Activated T-cell treated with anti-CD3 and anti-CD28 coated beads for 1 hour (primary cell): ENCODE results near the gene ATP6V1G3.
"Not testable (repeated sequence)": the region's sequence is repeated elsewhere in the genome, so short reads cannot be mapped to it uniquely, and the experiment has no call there.

ENCODE experiments used
- DNase-seq: peaks from one replicate; pipeline ENCODE4 v3.0.0-alpha.2; 2020; ENCODE audit warnings: low read depth

ATP6V1G3 gene

DNA sequence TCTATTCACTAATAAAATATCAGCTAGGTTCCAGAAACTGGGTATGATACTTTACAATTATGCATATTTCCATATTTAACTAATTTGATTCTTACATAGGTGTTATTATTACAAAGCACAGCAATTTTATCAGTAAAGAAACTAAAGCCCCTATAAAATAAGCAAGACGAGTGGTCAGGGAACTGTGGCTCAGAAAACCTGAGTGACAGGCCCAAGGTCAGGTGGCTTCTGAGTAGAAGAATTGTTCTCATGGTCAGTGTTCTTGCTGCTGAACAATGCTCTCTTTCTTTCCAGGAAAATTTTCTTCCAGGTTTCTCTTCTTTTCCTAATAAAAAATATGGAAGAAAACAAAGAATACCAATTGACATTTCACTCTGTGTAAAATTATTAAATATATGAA is 2.2 kb upstream of the ATP6V1G3 start:
- no peak for DNase-seq

DNA sequence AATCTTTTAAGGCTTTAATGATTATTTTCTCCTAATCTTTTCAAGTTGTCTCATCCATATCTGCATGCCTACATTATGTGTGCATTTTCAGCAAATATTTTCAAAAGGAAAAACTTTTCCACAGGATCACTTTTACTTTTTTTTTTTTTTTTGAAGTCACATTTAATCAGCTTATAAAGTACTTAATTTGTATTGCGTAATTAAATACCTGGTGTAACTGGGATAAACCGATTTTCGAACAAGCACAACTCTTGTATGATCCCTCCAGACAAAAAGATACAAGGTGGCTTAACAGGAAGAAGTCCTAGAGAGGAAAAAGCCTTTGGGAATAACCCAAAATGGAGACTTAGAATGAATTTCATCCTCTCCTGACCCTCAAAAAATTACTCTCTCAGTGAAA is 1.3 kb upstream of the ATP6V1G3 start:
- DNase-seq, result no peak

DNA sequence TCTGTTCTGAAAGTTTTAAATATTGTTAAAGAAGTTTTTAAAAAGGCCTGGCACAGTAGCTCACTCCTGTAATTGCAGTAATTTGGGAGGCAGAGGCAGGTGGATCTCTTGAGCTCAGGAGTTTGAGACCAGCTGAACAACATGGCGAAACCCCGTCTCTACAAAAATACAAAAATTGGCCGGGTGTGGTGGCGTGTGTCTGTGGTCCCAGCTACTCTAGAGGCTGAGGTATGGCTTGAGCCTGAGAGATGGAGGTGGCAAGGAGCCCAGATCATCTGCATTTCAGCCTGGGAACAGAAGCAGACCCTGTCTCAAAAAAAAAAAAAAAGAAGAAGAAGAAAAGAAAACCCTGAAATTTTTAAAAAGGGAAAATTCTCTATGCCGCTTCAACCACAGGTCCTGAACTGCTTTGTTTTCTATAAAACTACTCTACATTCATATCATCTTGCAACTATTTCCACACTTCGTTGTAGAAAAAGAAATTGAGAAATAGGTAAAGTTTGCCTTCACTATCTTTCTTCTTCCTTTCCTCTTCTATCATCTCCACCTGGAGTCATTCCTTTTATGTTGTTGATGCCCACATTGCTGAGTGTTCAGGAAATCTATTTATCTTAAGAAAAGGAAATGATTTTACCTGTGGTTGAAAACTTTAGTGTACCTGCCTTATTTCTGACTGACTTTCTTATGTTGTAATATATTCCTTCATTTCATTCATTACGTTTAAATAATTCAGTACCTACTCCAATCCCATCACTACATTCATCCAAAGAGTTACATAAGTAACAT is 1.7 kb downstream of the ATP6V1G3 start:
- no peak for DNase-seq

DNA sequence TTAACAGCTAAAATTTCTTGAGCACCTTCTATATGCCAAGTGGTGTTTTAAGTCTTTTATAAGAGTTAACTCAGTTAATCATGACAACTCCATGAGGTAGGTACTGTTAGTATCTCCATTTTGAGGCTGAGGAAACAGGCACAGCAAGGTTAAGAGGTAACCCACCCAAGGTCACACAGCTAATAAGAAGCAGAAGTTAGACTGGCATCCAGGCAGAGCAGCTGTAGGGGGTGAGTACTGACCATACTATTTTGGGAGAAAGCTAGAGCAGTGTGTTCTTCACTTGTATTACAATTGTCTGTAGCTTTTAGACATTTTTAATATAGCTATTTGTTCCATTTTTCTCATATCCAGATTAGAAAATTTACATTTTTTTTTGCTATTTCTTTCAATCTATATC is 4.8 kb downstream of the ATP6V1G3 start:
- no peak for DNase-seq

DNA sequence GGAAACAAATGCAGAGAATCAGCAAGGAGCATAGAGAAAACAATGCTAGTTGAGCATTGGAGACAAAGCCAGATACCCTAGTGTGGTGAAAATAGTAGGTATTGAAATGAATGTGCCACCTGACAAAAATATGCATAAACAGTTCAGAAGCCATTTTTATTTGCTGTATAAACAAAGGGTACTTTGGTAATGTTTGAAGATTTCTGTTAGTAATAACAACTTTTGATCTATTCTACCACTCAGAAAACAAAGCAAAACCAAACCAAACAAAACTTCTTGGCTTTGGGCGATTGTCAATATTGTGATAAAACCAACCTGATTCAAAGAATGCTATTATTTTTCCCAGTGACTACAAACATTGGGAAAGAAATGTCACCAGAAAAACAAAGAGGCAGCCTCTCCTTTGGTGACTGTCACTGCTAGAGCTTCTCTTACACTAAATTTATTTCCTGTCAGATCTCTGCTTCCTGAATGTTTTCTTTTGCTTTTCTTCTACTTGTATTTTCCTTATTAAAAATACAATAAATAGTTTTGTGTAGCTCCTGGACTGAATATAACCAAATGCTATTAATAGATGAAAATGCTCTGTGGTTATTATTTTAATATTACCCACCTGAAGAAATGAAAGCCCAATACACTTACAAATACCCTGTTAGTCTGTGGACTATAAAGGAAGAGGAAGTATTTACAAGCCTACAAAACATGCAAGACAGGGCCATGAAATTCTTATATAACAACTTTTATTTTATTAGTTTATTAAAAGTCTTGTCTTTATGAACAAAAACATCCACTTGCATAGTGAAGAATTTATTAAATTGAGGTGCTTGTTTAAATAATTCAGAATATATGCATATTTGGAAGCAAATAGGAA is 5.7 kb downstream of the ATP6V1G3 start:
- no peak for DNase-seq

DNA sequence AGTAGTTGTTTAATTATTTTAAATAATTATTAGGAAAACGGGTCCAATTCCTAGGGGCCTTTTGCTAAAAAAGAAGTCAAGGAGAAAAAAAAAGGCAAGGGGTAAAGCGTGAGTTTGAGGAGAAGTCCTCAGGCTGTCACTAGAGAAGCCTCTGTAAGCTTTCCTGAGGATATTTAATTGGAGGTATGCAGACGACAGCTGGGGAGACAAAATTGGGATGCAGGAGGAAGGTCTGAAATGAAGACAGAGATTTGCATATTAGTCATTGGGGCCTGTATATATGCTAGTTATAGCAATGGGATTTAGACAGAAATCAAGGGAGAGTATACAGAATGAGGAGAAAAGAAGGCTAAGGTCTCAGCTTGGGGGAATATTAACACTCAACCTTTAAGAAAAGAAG is 8.6 kb downstream of the ATP6V1G3 start:
- no peak for DNase-seq

DNA sequence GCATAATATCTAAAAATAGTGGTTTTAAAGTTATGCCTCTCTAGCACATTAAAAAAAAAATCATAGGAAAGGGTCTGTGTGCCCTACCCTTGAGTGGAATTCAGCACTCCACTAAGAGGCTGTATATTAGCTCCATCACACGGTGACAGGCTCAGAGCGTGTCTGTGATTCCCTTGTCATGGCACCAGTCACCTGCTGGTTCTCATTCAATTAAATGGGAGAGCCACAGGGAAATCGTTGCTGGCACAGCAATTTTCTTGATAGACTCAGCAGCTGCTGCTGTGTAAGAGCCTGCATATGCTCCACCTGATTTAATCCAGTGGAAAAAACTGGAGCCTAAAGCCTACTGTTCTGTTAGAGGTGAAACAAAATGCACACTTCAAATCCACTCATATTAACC is 9.5 kb downstream of the ATP6V1G3 start:
- DNase-seq, result no peak

DNA sequence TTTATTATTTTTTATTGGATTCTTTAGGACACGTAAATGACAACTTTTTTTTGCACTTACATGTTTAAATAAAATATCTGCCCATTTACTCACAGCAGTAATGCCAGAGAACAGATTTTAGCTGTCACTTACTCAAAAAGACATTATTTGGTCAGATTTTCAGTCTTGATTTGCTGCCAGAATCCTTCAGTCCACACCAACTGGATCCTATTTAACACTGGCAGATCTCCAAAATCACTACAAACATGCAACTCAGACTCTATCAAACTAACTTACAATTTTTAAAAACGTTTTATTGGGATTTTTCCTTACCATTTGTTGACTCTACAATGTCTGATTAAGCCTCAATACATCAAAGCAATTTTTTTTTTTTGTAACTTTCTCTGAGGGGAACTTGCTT is 11.1 kb downstream of the ATP6V1G3 start:
- no peak for DNase-seq

DNA sequence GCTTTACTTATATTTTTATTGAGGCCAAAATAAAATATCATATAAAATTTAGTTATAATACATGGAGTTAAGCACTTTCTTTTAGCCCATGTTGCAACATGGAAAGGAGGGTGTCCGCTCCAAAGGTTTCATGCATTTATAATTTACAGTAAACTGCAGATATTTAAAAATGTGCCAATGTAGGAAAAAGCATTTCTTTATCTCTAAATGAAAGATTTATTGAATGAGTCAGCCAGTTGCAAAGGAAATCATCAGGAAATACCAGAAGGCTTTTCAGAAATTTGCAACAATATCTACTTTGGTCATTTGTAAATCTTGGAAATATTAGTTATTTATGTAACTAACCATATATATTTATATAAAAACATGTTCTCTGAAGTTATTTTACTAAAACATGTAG is 12.1 kb downstream of the ATP6V1G3 start:
- DNase-seq, result no peak

DNA sequence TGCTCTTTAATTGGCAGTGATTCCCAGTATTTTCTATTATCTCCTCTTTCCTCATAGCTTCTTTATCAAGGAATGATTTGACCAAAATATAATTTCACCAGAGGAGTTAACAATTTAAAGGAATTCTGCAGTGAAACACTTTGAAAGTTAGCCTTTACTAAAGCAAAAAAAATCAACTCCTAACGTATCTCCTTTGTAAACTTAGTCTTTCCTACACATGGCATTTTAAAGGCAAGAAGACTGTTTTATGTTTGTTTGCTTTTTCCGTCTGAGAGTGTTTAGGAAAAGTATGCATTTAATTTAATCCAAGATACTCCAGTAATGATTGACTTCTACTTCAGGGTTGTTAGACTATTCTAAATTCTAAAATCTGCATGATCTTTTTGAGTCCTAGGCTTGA is 15.9 kb downstream of the ATP6V1G3 start:
- no peak for DNase-seq

DNA sequence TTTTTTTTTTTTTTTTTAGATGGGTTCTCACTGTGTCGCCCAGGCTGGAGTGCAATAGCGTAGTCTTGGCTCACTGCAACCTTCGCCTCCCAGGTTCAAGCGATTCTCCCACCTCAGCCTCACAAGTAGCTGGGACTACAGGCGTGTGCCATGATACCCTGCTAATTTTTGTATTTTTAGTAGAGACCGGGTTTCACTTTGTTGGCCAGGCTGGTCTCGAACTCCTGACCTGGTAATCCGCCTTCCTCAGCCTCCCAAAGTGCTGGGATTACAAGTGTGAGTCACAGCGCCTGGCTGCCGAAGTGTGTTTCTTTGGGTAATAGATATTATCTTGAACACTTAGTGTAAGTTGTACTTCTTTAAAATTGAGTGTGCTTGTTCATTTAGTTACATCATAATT is 16.4 kb downstream of the ATP6V1G3 start:
- DNase-seq, result not testable (repeated sequence)

DNA sequence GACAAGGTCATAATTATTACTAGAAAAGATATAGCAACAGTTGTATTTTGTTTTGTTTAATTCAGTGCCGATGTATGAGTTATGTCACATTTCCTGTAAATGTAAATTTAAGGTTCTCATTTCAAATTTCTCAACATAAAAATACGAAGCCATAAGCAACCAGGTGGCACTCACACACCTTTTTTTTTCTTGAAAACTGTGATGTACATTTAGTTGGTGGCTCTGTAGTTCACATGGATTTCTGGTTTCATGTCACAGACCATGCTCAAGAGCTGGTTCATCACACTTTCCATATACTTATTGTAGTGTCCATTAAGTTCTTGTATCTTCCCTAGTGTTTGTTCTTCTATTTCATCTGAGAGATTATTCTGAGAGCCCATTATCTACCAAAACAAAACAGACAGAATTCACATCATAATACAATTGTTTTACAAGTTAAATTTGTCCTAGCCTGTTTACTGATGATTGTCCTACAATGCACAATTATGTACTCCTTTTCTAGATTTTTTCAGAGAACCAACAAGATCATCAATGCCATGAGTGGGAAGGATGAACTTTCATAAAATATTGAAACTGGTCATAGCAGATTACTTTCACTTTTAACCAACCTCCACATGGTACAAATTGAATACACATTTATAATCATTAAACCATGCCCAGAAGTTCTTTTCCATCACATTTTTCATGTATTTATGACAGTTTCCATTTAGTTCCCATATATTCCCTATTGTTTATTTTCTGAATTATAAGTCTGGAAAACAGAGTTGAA is 17.1 kb downstream of the ATP6V1G3 start:
- no peak for DNase-seq

DNA sequence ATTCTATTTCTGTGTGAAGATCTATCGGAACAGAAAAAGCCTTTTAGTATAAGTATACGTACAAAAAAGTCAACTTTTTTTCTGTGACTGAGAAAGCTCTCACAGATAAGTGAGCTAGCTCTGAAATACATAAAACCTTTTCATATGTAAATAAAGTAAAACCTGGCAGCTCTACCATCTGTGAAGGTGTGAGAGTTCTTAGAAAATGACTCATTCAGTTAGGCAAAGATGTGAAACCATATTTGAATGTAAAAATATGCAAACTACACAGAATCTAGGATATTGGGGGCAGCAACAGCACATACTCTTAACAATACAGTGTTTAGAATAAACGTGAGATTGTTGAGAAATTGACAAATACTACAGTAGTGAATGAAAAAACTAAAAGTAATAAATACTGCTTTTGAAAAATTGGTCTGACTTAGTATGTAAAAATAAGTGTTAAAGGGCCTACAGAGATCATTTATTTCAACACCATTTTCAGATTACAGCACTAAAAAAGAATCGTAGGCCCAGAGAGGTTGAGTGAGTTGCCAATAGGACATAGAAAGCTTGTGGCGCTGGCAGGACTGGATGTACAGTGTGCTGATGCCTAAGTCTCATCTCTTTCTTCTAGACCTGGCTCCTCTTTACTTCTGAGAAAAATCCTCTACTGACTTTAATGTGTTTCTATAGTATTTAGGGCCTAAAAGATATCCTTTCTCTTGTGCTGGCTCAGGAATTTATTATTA is 19.8 kb downstream of the ATP6V1G3 start:
- DNase-seq, result no peak

DNA sequence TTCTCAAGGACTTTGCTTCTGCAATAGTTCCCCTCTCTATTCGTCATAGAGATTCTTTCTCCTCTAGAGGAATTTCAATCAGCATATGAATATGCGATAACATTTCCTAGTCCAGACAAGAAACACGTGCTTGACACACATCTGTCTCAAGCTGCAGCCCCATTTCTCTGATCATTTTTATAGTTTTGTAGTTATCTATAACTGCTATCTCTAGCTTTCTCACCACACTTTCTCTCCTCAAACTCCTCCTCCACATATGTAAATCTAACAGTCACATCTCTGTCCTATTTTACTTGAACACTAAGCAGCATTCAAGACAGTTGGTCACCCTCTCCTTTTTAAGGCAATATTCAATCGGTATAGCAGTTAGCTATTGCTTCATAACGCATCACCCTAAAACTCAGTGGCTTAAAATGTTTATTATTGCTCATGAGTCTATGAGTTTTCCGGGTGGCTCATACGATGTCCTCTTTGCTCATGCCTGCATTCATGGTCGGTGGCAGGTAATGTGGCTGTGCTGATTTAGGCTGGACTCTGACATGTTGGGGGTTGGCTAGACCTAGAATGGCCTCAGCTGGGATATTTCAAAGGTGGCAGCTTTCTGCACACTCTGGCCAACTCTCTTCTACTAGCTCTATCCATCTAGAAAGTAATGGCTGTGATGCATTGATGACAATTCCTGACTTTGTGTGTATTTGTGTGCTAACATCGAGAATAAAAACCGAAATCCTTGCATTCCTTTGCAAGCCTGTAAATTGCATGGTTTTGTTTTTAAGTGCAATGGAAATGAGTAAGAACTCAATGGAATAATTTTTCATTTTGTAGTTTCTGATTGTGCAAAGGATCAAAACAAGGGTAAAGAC is 20.6 kb downstream of the ATP6V1G3 start:
- no peak for DNase-seq

DNA sequence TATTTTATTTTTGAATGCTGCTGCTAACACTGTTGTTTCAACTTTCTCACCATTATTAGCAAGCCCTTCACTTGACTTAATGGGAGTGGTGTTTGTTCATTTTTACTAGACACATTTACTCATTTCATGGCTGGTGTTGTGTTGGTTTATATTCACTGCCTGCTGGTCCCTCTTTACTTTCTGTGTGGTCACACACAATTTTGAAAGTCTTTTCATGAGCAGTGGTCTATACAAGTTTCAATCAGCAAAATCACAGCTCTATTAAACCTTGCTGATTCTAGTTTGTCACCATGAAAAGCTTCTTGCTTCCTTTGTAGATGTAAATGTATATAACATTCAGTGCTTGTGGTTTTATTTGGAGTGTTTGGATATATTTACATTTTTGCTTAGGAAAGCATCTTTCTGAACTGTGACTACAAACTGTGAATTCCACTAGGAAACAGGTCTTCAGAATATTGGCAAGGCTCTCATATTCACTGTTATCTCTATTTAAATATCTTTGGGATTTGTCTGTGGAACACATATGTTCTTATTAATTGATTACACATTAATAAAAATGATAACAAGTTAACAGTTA is 22.8 kb downstream of the ATP6V1G3 start:
- DNase-seq, result no peak

DNA sequence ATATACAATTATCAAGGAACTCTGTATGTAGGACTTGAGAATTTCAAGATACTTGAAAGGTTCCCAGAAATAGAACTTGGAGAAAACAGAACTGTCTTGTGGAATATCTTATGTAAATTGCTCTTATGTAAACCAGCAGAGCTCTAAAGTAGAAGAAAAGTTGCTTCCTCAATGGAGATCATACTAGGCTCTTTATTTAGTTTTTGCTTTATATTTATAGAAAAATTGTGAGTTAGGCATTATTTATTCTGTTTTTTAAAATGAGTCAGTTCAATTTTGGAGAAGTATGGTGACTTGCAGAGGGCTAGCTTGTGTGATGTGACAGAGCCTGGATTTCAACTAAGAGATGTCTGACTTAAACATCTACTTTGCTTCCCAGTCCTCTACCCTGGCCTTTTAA is 40.4 kb downstream of the ATP6V1G3 start:
- no peak for DNase-seq

DNA sequence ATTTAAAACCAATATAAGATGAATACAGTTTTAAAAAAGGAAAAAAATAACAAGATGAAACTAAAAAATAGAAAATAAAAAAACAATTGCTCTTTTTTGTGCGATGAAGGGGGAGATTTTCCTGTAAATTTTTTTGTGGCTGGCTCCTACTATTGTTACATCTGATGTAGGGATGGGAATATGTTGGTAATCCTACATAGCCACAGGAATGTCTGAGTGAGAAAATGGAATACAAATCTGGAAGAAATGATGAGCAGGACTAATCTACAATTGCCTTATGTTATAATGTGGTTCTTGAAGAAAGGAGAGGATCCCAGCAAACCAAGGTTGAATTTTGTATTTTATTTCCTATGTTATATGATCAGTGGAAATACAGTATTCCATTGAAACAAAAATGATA is 40.9 kb downstream of the ATP6V1G3 start:
- DNase-seq, result no peak

DNA sequence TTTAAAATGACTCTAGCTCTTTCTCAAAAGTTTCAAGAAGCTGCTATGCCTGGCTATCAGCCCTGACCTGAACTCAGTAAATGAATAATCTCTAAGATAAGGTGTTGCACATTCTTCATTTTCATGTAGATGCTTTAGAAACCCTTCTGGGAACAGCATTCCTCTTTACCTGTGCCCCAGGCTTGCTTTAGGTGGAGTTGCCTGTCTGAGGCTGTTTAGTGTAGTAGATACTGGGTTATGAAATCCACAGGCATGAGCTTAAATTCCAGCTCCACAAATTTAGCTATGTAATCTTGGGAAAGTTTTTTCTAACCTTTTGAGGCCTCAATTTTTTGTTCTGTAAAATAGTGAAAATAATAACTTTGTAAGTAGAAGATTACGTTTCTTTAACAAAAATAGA is 41.6 kb downstream of the ATP6V1G3 start:
- DNase-seq, result no peak

DNA sequence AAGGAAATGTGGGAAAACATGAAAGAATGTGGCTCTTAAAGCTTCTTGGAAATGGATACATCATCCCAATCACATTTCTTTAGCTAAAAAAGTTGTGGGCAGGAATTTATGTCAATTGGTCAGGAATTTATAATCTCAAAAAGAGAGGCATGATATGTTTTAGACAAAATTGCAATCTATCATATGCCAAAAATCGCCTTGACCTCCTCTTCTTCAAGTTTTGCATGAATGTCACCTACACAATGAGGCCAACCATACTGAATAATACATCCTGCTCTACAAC is 42.4 kb downstream of the ATP6V1G3 start:
- no peak for DNase-seq

DNA sequence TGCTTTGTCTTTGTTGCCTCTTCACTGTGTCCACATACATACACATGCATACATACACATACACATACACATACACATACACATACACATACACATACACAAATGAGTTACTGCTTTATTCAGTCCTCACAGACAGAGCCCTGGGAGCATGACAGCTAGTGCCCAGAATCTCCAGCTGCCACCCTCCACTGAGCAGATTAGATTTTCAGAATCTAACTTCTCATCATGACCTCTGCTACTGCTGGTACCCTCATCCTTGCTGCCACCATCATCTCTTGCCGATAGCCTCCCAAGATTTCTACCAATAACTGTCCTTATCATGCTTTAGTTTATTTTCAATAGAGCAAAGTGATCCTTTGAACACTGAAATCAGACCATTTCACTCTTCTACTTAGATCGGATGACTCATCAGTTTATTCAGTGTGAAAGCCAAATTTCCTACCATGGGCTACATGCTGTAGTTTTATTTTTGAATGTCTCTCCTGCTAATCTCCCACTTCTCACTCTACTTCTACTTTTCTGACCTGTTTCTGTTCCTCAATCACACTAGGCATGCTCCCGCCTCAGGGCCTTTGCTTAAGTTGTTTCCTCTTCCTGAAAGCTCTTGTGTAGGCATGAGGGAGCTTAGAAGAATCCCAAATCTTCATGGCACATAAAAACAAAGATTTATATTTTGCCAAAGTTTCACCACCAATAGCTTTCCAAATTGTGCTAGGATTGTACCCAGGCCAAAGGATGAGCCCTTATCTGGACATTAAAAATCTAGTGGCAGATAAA is 43.0 kb downstream of the ATP6V1G3 start:
- no peak for DNase-seq
